ENCODE data around the gene SLC25A22.
A peak's percentile ranks its signal among the peaks of the same experiment; 100 is the strongest.

SLC25A22 gene

GRCh38 chr11:829176-829846, 31.2 kb upstream of the SLC25A22 start:
- peaks cover 9% of the 10 kb centered on the region for H3K27me3 ChIP-seq (ENCODE audit: insufficient read depth, poor library complexity, severe bottlenecking)
- no peak overlapping the region for H3K4me3 ChIP-seq (replicated peaks; ENCODE audit: insufficient read depth, low read length)
- DNase-seq (ENCODE audit: low read depth in 1 of 2, low spot score in 1 of 2), result no peak
- peak overlapping the region; percentile 16; the same call in 1 of the 2 replicates for H3K27ac ChIP-seq (replicated peaks)
- TF ChIP-seq GABPA (IDR thresholded peaks at IDR 0.05; ENCODE audit: low read depth) (no peak), SPI1 (IDR thresholded peaks at IDR 0.05; ENCODE audit: borderline replicate concordance, low read depth) (no peak), CTCF (IDR thresholded peaks at IDR 0.05; ENCODE audit: insufficient read depth, low read length) (no peak), REST (IDR thresholded peaks at IDR 0.05; ENCODE audit: insufficient replicate concordance, low read depth) (no peak), POLR2AphosphoS5 (IDR thresholded peaks at IDR 0.05; ENCODE audit: low read depth) (no peak)

GRCh38 chr11:828506-829175, 30.6 kb upstream of the SLC25A22 start:
- peak overlapping the region; percentile 16; the same call in 1 of the 2 replicates for H3K27ac ChIP-seq (replicated peaks)
- DNase-seq (ENCODE audit: low read depth in 1 of 2, low spot score in 1 of 2), result no peak
- no peak for TF ChIP-seq CTCF (IDR thresholded peaks at IDR 0.05; ENCODE audit: insufficient read depth, low read length)
- no peak for TF ChIP-seq REST (IDR thresholded peaks at IDR 0.05; ENCODE audit: insufficient replicate concordance, low read depth)
- TF ChIP-seq GABPA (IDR thresholded peaks at IDR 0.05; ENCODE audit: low read depth), result no peak
- H3K4me3 ChIP-seq (replicated peaks; ENCODE audit: insufficient read depth, low read length), result no peak overlapping the region
- H3K27me3 ChIP-seq (ENCODE audit: insufficient read depth, poor library complexity, severe bottlenecking), result peaks cover 9% of the 10 kb centered on the region

GRCh38 chr11:827897-828192, 29.8 kb upstream of the SLC25A22 start, which contains the start of gene CRACR2B:
TSS of gene CRACR2B (plus strand) at chr11:827919. CDS start at chr11:828608, 689 bp downstream.
- TF ChIP-seq GABPA (IDR thresholded peaks at IDR 0.05; ENCODE audit: low read depth) (no peak), POLR2AphosphoS5 (IDR thresholded peaks at IDR 0.05; ENCODE audit: low read depth) (no peak), REST (IDR thresholded peaks at IDR 0.05; ENCODE audit: insufficient replicate concordance, low read depth) (no peak), SPI1 (IDR thresholded peaks at IDR 0.05; ENCODE audit: borderline replicate concordance, low read depth) (no peak), CTCF (IDR thresholded peaks at IDR 0.05; ENCODE audit: insufficient read depth, low read length) (no peak)
- peak within 1 kb of the TSS; percentile 46 for H3K4me3 ChIP-seq (replicated peaks; ENCODE audit: insufficient read depth, low read length)
- H3K27me3 ChIP-seq (ENCODE audit: insufficient read depth, poor library complexity, severe bottlenecking), result peaks cover 9% of the 10 kb centered on the region
- no peak for DNase-seq (ENCODE audit: low read depth in 1 of 2, low spot score in 1 of 2)
- peak within 1 kb of the TSS; percentile 65 for H3K27ac ChIP-seq (replicated peaks)
